Measurements from ENCODE around the gene RPL10.
A peak's percentile ranks its signal among the peaks of the same experiment; 100 is the strongest.

RPL10 gene

DNA sequence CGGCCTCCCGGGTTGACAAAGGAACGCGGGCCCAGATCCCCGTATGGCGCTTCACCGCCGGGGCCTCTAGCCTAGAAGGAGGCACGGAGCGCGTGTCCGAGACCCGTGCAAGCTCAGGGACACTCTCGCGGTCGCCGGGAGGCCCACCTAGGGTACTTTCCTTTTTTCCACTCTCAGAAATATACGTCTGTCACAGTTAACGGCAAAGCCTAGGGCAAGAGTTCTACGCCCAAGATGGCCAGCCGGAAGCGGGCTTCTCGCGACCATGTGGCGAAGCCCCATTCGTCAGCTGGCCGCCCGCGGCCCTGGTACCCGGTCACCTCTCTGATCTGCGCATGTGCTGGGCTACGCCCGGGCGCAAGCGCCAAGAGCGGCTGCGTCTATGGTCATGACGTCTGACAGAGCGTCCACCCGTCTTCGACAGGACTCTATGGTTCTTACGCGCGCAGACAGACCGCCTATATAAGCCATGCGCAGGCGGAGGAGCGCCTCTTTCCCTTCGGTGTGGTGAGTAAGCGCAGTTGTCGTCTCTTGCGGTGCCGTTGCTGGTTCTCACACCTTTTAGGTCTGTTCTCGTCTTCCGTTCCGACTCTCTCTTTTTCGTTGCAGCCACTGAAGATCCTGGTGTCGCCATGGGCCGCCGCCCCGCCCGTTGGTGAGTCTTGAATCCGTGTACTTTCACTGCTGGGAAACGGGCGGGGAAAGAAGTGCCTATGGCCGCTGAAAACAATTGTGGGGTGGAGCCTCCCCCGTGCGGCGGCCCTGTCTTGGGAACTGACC, at the start of gene RPL10:
Gene RPL10 (plus strand): TSS at position 490 of the 780 bp plus-strand sequence. CDS start 143 bp downstream, at position 633.
- peak; percentile 96 for DNase-seq

- no peak for DNase-seq
Measured at GRCh38 chrX:154348646-154349358, 49.4 kb upstream of the RPL10 start.

DNA sequence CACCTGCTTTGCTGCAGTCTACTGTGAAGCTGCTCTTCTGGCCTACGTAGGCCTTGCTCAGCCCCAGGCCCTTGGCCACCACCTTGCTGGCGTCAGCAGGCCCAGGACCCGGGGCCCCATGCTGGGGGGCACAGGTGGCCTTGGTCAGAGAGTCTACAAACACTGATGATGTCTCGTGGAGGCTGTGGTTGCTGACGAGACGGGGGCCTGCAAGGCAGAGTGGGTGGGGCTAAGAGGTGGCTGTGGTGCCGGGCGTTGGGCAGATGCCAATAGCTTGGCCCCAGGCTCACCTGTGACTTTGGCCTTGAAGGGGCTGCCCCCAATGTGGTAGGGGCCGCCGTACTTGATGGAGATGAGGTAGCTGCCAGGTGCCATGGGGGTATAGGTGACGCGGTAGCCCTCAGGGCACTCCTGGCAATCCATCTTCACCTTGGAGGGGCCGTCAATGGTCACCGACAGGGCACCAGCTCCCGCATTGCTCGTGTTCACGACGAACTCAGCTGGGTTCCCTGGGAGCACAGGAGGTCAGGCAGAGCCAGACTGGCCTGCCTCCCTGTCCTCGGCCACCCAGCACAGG, 48.7 kb upstream of the RPL10 start:
- no peak for DNase-seq

DNA sequence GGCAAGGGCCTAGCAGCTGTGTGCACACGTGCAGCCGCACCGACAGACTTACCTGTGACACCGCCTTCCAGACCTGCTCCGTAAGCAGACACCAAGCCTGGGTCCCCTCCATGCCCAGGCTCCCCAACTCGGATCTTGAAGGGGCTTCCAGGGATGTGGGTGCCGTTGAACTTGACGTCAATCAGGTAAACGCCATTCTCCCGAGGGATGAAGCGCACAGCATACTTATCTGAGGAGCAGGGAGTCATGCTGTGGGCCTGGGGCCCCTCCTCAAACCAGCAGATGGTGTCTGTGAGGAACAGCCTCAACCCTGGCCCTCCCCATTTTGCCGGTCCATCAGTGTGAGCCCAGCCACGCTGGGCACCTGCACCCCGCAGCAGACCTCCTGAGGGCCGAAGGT, 48.2 kb upstream of the RPL10 start:
- no peak for DNase-seq

GRCh38 chrX:154350429-154351182, 47.6 kb upstream of the RPL10 start:
- no peak for DNase-seq

DNA sequence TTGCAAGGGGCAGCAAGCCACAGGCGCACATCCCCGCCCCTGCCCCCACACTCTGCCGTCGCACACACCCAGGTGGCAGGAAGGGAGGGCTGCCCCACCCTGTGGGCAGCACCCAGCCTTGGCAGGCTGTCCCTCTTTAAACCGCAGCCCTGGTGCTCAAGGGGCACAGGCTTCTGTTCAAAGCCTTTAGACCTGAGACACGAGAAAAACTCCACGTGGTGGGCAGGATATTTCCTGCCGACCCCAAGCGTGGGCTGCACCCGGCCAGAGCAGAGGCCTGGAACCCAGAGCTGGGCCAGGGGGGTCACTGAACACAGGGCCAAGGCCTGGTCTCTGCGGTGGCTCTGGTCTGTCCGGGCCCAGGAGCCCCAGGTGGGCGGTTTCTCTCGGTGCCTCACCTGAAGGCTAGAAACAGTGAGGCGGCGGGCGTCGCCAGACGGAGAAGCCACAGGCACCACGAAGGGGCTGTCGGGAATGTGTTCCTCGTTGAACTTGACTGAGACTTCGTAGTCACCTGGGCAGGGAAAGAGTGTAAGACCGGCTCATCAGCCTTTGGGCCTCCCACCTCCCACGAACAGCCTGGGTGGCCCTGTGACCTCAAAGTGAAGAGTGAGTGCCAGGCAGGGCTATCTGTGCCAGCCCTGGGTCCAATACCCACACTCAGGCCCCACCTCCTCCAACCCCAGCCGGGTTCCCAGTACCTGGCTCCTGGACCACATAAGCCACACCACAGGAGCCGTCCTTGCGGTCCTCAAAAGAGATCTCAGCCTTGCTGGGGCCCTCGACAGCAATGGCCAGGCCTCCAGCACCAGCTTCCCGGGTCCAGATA, 46.8 kb upstream of the RPL10 start:
- no peak for DNase-seq

- DNase-seq: no peak
Measured at GRCh38 chrX:154352012-154352401, 46.2 kb upstream of the RPL10 start.

- DNase-seq: no peak
Measured at GRCh38 chrX:154352466-154352865, 45.7 kb upstream of the RPL10 start.

GRCh38 chrX:154353172-154353843, 44.9 kb upstream of the RPL10 start:
- no peak for DNase-seq

DNA sequence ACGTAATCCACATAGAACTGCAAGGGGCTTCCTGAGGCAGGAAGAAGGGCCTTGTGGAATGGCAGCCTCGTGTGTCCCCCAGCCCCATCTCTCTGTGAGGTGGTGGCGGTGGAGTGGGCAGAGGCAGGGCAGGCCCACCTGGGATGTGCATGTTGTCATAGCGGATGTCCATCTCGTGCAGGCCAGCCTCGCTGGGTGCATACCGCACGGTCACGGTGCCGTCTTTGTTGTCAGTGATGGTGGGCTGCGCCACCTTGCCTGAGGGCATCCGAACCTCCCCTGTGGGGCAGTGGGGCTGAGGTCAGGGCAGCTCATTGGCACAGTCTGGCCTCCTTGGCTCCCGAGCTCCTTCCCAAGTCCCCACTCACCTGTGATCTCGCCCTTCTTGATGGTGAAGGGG, 44.2 kb upstream of the RPL10 start:
- DNase-seq: no peak

DNA sequence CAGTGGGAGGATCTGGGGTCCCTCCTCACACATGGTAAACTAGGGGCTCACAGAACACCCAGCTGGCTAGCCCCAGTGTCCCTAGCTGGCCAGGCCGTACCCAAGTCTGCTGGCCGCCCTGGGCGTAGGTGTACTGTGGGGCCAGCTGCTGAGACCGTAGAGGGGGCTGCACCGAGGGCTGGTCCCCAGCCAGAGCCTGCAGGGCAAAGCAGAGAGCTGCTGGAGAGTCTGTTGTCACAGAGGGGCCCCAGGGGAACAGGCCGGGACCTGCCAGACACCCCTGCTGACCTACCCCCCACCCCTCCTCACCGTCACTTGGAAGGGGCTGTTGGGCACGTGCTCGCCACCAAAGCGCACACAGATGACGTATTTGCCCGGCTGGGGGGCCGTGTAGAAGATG, 43.7 kb upstream of the RPL10 start:
- no peak for DNase-seq

DNA sequence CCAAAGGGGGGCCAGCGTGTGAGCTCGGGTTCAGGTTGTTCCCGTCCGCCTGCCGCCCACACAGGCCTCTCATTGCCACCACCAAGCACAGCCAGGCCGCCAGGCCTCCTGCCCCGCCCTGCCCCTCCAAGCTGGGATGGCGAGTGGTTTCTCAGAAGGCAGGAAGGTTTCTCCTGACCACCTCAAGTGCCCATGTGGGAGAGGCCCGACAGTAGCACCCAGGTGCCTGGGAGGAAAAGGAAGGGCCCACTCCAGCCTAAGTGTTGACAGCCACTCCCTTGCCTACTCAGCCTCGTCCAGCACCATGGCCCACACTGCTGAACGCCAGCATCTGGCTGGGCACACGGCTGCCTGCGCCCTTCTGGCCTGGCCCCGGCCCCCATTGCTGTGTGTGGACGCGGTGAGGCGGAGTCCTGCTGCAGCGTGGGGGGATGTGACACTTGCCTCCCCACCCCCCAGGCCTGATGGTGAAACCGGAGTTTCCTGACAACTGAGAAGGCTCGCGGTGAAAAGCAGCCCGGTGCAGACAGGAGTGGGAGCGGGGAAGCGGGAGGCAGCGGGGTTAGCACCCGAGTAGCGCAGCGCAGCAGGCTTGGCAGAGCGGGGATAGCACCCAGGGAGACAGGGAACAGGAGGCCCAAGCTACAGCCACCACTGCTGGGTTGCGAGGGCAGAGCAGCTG, 42.9 kb upstream of the RPL10 start:
- no peak for DNase-seq

DNA sequence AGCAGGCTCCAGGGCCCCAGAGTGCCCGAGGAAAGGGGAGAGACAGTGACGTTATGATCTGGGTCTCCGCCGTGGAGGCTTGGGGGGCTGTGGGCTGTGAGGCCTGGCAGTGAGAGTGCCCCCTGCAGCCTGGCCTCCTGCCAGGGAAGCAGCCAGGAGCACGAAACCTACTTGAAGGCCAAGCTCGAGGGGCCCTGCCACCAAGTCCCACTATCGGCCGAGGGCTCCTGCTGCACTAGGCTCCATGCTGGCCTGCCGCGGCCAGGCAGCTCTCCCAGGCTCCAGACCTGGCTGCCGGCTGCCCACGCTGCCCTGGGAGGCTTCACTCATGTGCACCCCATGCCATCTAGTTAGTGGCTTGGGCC, 42.4 kb upstream of the RPL10 start:
- DNase-seq: no peak

GRCh38 chrX:154356596-154356995, 41.6 kb upstream of the RPL10 start:
- no peak for DNase-seq

DNA sequence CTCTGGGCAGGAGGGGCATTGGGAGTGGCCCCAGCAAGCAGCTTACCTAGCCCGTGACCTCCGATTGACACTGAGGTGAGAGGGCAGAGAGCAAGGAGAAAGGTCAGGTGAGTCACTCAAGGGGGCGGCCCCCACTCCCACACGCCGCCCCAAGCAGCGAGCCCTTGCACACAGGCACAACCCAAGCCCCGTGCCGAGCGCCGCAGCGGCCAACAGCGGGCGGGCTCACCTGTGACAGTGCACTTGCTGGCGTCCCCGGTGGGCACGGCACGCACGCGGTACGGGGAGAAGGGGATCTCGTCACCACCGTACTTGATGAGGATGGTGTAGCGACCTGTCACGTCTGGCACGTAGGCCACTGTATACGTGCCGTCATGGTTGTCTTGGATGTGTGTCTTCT, 41.0 kb upstream of the RPL10 start:
- DNase-seq: no peak

- DNase-seq: no peak
Measured at GRCh38 chrX:154358011-154358410, 40.2 kb upstream of the RPL10 start.

DNA sequence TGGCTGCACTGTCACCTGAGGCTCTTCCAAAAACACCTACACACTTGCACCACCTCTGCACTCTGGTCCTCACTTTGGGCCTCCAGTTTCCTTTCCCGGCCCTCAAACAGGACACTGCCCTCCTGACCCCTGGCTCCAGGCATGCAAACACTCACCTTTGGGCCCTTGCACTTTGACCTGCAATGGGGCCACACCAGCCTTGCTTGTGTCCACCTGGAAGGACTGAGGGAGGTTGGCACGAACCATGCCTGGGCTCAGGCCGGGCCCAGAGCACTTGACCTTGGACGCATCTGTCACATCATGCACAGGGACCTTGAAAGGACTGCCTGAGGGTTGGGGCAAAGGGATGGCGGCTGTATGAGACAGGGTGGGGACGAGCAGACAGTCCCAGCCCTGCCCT, 39.3 kb upstream of the RPL10 start:
- DNase-seq: no peak

GRCh38 chrX:154359362-154360154, 38.6 kb upstream of the RPL10 start:
- no peak for DNase-seq

DNA sequence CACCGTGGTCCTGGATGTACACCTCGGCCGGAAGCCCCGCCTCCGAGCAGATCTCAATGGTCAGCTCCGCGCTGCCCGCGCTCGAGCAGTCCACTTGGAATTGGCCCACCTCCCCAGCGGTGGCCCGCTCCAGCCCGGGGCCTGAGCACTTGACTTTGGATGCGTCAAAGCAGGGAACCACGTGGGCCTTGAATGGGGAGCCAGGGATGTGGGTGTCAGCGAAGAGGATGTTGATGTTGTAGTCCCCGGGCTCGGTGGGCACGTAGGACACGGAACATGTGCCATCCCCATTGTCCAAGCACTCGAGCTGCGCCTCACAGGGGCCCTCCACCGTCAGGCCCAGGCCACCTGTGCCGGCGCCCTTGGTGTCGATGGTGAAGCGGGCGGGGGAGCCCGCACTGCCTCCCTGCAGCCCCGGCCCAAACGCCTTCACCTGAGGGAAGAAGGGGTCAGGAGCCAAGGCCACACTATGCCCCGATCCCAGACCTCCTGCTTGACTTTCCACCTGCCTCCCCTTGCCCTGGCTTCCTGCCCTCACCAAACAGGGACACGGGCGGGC, 37.9 kb upstream of the RPL10 start:
- DNase-seq: no peak

GRCh38 chrX:154362085-154362742, 36.0 kb upstream of the RPL10 start:
- DNase-seq: no peak
